Ammon's horn (tissue), 1 donor: ENCODE data around the gene PDE1C.
A peak's percentile ranks its signal among the peaks of the same experiment; 100 is the strongest.

Experiments used
- DNase-seq: peaks from one replicate; pipeline ENCODE4 v3.0.0-alpha.2; 2016; ENCODE audit warnings: low spot score

The PDE1C gene

DNA sequence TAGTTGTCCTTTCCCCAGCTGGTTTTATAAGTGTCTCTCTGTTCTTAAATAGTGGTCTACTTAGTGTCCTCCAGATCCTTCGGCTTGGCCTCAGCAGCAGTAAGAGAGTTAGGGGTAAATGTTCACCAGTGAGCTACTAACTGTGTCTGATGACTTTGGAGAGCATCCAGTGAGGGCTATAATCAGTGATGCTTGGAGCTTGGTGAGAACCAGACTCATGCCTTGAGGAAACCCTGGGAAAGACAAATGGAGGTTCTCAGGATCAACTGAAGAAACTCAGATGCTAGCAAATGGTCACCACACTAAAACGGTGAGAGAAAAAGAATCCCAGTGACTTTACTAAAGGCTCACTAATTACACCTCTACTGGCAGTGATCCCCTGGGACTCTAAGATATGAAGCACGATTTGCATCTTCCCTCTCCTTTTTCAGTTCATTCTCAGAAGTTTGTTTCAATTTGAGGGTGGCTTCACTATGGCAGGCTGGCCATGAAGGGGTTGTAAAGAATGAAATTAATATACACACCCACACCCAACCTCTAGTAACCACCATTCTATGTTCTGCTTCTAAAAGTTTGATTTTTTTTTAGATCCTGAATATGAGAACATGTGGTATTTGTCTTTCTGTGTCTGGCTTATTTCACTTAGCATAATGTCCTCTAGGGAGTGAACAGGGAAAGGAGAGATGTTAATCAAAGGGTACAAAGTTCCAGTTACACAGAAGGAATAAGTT, 177.9 kb downstream of the PDE1C start:
- DNase-seq, result no peak

- DNase-seq, result no peak
Measured at GRCh38 chr7:31890766-31891165, 179.4 kb downstream of the PDE1C start.

- peak; percentile 45 for DNase-seq
Measured at GRCh38 chr7:31890198-31890597, 180.0 kb downstream of the PDE1C start.

DNA sequence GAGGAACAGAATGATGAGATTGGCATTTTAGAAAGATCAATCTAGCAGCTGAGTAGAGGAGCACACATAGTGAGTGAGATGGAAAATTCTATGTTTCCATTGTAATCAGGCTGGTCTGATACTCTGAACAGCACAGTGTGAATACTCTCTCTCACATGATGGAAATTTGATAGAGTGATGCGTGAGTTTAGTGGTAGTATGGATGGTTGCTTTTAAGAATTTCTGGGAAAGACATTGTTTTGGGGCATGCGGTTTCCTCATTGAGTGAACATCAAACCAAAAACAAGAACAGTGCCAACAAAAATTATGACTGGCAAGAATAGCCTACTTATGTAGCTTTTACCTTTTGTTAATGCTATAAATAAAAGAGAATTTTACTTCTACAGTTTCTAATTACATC, 183.2 kb downstream of the PDE1C start:
- DNase-seq, result no peak

DNA sequence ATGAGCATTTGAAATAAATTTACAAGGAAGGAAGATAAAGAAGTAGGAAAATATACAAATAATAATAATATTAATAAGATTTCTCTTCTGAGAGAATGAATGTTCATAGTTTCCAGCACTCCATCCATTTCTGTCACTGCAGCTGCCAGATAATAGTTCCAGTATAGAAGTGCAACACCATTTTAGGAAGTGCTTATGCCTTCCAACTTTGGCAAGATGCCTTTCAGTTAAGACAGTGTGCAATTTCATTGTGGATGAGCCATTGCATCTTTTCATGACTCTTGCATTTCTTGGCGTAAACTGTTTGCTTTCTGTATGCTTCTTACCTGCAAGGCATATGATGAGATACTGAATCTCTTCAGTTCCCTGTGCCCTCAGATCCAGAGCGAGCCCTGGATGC, 185.0 kb downstream of the PDE1C start:
- DNase-seq, result no peak

DNA sequence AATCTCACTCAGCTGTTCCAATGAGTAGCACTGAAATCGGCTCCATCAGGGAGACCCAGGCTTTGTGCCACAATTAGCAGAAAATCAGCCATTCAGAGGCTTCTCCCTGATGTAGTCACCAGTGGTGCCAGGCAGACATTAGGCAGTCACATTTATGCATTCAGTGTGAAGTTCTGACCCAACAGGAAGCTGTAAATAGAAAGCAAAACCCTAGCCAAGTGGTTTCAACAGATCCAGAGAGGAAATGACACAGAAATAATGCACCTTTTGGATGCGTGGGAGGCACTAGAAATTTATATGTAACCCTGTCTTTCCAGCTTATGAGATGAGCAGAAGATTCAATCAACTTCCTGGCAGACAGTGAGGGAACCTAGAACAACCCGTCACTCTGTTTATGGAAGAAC, 186.4 kb downstream of the PDE1C start:
- DNase-seq, result peak; percentile 86

DNA sequence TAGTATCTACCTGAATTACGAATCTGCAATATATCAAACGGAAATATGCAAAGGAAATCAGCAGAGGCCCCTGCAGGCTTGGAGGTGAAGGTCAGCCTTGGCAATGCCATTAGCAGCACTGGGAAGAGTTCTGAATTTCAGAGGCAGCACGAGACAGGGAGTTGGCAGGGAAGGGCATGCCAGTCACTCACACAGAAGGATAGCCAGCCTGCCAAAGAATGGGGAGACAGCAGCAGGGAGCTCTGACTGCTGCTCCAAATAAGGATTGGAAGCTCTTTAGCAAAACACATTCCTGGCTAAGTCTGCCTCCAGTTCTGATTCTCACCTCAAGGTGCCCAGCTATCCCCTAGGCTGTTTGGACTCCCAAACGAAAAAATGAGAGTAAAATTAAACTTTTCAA, 188.0 kb downstream of the PDE1C start:
- DNase-seq, result peak; percentile 79

- no peak for DNase-seq
Measured at GRCh38 chr7:31878875-31879274, 191.3 kb downstream of the PDE1C start.

GRCh38 chr7:31875424-31875823, 194.8 kb downstream of the PDE1C start:
- DNase-seq, result peak; percentile 56

DNA sequence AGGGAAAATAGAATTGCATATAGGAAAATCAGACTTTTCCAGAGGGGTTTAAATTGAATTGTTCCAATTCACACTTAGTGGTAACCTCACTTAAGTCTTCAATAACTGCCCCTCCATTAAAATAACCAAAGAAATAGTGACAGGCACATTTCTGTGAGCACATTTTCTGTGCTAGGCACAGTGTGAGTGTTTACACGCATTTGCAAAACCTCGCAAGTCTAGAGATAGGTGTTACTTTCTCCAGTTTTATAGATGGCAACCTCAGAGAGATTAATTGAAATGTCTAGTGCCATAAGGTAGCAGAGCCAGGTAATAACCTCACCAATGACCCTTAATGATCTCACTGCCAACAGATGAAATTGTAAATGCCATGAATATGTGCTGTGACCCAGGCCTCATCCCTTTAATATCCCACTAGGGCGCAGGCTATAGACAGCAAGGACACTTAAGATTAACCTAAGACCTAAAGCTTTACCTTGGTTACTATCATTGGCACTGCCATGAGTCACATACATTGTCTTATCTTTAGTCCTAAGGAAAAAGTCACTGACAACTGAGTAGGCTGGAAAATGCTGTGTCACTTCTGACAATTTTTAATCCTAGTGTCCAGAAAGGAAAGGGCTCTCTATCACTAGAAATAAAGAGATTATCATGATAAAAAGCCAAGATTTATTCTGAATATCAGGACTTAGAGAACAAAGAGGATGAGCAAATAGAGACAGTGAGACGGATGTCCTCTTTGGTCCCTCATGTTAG, 195.4 kb downstream of the PDE1C start:
- no peak for DNase-seq

GRCh38 chr7:31873816-31874597, 196.2 kb downstream of the PDE1C start:
- DNase-seq, result no peak

GRCh38 chr7:31872545-31873370, 197.4 kb downstream of the PDE1C start:
- no peak for DNase-seq

DNA sequence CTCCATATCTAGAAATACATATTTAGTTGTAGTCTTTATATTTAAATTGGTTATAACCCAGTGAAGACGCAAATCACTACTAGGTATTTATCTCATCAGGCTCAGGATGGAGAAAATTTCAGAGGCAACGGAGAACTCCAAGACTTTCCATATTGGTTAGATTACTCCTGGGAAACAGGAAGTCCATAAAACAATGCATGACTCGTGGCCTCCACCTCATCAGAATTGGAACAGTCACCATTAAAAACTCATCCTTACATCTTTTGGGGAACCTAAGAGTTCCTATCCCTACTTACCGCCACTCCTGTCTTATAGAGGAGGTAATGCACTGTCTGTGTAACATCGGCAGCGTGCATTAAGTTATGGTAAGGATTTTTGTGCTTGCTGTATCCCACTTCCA, 205.6 kb downstream of the PDE1C start:
- no peak for DNase-seq

DNA sequence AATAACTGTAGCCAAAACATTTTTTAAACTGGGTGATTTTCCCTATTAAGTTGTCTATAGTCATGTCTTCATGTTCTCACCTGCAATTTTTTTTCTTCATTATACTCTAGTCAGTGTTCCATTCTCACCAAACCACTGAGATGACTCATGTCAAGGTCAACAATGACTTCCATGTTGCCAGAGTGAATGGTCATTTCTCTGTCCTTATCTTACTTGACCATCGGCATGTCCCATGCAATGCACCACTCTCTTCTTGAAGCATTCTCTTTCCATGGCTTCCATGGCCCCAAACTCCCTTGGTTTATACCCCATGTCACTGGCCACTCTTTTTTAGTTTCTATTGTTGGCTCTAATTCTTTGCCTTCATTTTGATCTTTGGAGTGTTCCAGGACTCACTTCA, 209.3 kb downstream of the PDE1C start:
- no peak for DNase-seq

DNA sequence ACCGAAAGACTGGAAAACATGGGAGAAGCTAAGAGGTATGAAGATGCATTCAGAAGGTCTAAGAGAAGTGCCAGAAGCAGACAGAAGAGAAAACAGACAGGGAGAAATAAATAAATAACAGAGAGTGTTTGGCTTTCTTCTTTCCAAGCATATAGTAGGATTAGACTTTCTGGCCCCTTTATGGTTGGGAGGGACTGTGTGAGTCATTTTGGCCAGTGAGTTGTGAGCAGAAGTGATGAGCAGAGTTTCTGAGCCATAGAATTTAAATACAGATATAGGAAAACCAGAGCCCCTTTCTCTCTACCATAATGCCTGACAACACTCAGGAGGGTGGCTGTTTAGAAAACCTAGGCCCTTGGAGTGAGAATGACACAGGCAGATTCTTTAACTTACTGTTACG, 212.2 kb downstream of the PDE1C start:
- no peak for DNase-seq

DNA sequence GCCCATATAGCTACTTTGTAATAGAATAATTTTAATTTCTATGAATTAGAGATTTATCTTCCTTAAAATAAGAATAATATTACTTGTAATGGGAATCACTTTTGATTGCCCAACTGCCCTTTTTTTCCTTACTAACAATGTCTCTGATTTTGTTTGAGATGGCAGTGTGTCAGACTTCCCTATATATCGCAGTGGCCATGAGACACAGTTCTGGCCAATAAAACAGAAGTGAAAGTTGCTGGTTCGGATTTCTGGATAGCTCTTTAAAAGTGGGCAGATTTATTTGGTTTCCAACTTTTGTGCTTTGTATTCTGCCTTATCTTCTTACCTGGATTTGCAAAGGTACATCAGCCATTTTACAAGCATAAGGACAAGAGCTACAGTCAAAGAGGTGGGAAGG, 213.0 kb downstream of the PDE1C start:
- DNase-seq, result peak; percentile 47

- no peak for DNase-seq
Measured at GRCh38 chr7:31856337-31856736, 213.9 kb downstream of the PDE1C start.

DNA sequence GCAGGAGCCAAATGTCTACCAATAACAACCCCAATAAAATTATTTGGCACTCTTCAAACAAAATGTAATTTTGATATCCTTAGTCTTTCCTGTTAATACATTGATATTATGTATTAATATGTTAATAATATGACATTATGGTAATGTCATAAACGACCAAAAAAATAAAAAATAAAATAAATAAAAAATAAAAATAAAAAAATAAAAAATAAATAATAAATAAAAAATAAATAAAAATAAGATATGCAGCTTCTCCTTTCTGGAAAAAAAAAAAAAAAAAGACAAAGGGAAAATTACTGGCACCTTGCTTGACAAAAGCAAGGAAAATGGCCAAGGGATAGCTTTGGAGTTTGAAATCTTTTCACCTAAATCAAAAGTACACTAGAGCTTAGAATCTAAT, 214.7 kb downstream of the PDE1C start:
- DNase-seq, result no peak

DNA sequence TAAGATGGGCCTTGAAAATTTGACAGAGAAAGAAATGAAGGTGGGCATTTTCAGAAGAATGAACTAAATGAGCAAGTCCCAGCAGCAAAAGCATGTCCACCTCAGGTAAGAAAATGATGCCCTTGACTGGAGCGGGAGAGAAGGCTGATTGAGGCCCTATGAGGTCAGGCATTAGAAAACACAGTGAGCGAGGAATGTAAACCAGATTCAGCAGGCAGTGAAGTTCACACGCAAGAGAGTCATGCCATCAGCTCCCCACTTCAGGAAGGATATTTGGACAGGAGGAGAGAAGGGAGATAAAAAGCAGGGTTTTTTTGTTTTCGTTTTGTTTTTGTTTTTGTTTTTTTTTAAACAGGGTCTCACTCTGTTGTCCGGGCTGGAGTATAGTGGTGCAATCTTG, 216.8 kb downstream of the PDE1C start:
- DNase-seq, result no peak

GRCh38 chr7:31852462-31852861, 217.7 kb downstream of the PDE1C start:
- DNase-seq, result no peak

DNA sequence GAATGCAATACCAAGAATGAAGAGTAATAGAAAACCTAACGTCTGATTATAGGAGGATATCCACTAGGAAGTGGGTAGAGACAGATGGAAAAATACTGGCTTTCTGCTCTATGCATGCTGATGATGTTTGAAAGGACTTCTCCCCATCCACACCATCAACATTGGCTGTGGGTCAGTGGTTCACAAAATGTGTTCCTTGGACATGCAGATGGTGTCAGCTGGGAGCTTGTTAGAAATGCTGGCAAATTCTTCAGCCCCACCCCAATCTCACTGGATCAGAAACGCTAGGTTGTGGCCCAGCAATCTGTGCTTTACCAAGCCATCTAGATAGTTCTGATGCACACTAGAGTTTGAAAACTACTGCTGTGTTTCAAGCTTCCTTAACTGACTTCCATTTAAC, 219.1 kb downstream of the PDE1C start:
- DNase-seq, result no peak

DNA sequence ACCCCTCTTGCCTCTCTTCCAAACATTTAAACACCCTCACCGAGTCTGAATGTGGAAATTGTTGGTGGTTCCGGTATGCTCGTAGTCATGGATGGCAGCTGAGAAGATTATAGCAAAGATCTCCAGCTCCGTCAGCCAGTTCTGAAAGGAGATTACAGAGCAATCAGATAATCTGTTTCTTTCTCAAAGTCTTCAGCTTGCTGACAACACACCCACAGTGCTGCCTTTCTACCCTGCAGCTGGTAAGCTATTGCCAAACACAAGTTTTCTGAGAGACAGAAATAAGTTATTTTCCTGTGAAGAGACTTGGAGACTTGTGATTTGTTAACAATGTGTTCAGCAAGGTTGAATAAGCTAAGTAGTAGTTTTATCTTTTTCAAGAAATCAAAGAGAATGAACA, 219.6 kb downstream of the PDE1C start:
- no peak for DNase-seq
